Measurements from ENCODE around the gene B3GAT1. TPM values are rescaled to one million over a fixed set of nuclear protein-coding genes. Genes with fewer than 3 reads are reported as not detected.

Gene B3GAT1
- total and polyA plus RNA-seq, 9 donors, result 0.11 to 1.4 (median 0.23) TPM

GRCh38 chr11:134356656-134357544 lies 55.1 kb downstream of the B3GAT1 start:
- H3K36me3 ChIP-seq, result no peaks in the 10 kb centered on the region
- DNase-seq, result peak in 1 of 5 donors; percentile 19
- H3K4me3 ChIP-seq, result no peak overlapping the region
- no peaks in the 10 kb centered on the region for H3K4me1 ChIP-seq (ENCODE audit: insufficient read depth)
- H3K27ac ChIP-seq, result no peak overlapping the region
- H3K9me3 ChIP-seq, result no peaks in the 10 kb centered on the region
- WGBS, 3 donors, result 92 to 96% (median 94%) methylated on average over 21 of the region's 21 CpGs
- TF ChIP-seq POLR2A (IDR thresholded peaks at IDR 0.05), result no peak
- no peak for TF ChIP-seq EP300 (IDR thresholded peaks at IDR 0.05)
- TF ChIP-seq CTCF (IDR thresholded peaks at IDR 0.05), result no peak
- H3K27me3 ChIP-seq, result no peaks in the 10 kb centered on the region
- intact Hi-C loops (cut with DNase I), result no loop called here

- H3K27ac ChIP-seq, result no peak overlapping the region
- no peaks in the 10 kb centered on the region for H3K27me3 ChIP-seq
- H3K4me1 ChIP-seq (ENCODE audit: insufficient read depth), result no peaks in the 10 kb centered on the region
- TF ChIP-seq EP300 (IDR thresholded peaks at IDR 0.05), result no peak
- TF ChIP-seq POLR2A (IDR thresholded peaks at IDR 0.05), result no peak
- TF ChIP-seq CTCF (IDR thresholded peaks at IDR 0.05), result no peak
- 41 to 48% (median 48%) methylated on average over 5 of the region's 5 CpGs for WGBS, 3 donors
- H3K4me3 ChIP-seq, result no peak overlapping the region
- no peaks in the 10 kb centered on the region for H3K9me3 ChIP-seq
- peak in 1 of 5 donors; percentile 6 for DNase-seq
- H3K36me3 ChIP-seq, result no peaks in the 10 kb centered on the region
- intact Hi-C loops (cut with DNase I), result no loop called here
These were observed 56.4 kb downstream of the B3GAT1 start for GRCh38 chr11:134355656-134356055.

- 18 to 21% (median 20%) methylated on average over 2 of the region's 2 CpGs for WGBS, 3 donors
- no peaks in the 10 kb centered on the region for H3K9me3 ChIP-seq
- no peaks in the 10 kb centered on the region for H3K27me3 ChIP-seq
- H3K4me1 ChIP-seq (ENCODE audit: insufficient read depth), result no peaks in the 10 kb centered on the region
- H3K4me3 ChIP-seq, result no peak overlapping the region
- intact Hi-C loops (cut with DNase I), result no loop called here
- DNase-seq, result no peak
- no peak overlapping the region for H3K27ac ChIP-seq
- no peaks in the 10 kb centered on the region for H3K36me3 ChIP-seq
- TF ChIP-seq POLR2A (IDR thresholded peaks at IDR 0.05), result no peak
- no peak for TF ChIP-seq EP300 (IDR thresholded peaks at IDR 0.05)
- no peak for TF ChIP-seq CTCF (IDR thresholded peaks at IDR 0.05)
These were observed 56.9 kb downstream of the B3GAT1 start for GRCh38 chr11:134355136-134355535.

- no peak overlapping the region for H3K27ac ChIP-seq
- H3K27me3 ChIP-seq, result no peaks in the 10 kb centered on the region
- H3K36me3 ChIP-seq, result no peaks in the 10 kb centered on the region
- H3K9me3 ChIP-seq, result no peaks in the 10 kb centered on the region
- WGBS, 3 donors, result 62 to 77% (median 64%) methylated on average over 2 of the region's 2 CpGs
- intact Hi-C loops (cut with DNase I), result no loop called here
- H3K4me3 ChIP-seq, result no peak overlapping the region
- TF ChIP-seq EP300 (IDR thresholded peaks at IDR 0.05) (no peak), POLR2A (IDR thresholded peaks at IDR 0.05) (no peak), CTCF (IDR thresholded peaks at IDR 0.05) (no peak)
- DNase-seq, result no peak
- H3K4me1 ChIP-seq (ENCODE audit: insufficient read depth), result no peaks in the 10 kb centered on the region
These were observed 59.9 kb downstream of the B3GAT1 start for GRCh38 chr11:134352111-134352510.
